ENCODE measurements around the gene PGA4.
"Not testable (repeated sequence)": the region's sequence is repeated elsewhere in the genome, so short reads cannot be mapped to it uniquely, and the experiment has no call there.

DNA sequence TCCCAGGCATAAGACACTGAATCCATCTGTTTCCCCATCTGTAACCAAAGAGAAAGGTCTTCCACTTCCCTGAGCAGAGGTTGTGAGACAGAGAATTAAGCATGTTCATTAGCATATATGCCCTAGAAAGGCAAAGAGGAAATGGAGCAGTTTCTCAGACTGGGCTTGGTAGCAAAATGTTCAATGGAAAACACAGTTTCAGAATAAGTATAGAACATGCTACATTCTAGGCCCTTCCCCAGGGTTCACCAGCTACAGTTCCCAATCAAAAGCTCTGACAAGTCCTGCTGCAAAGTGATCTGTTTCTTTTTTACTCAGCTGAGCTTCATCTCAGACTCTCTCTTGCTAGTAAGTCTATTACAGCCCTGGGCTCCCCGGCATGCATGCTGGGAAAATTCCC lies 30.2 kb downstream of the PGA4 start:
- not testable (repeated sequence) for TF ChIP-seq CTCF, POLR2A, POLR2AphosphoS5 (IDR thresholded peaks at IDR 0.05)

Data from transverse colon (tissue), 4 donors.